ENCODE results near the gene AFMID.

DNA sequence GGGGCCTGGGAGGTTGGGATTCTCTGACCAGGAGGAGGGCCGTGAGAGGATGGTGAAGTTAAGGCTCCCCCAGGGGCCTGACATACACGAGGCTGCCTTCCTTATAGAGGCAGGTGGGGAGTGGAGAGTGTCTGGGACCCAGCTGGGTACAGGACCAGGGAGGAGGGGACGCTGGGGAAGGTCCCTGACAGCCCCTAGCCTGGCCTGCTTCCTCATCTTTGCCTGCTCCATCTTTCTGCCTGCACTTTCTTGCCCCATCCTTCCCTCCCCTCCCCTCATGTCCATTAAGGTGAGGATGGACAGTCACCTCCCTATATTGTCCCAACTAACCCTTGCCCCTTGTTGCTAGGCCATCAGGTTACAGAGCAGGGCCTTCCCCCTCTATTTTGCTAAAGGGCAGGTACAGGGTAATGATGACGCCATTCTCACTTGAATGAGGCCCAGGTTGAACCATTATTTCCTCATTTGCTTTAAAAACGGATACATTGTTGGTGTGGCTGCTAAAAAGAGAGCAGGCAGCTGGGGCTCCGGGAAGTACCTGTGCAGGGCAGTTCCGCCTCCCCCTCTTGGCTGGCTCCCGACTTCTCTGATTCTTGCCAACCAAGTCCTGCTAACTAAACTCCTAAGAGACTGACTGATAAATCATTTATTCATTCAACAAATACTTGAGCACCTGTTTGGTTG is 39.7 kb upstream of the AFMID start:
- TF ChIP-seq, protein P1, sequence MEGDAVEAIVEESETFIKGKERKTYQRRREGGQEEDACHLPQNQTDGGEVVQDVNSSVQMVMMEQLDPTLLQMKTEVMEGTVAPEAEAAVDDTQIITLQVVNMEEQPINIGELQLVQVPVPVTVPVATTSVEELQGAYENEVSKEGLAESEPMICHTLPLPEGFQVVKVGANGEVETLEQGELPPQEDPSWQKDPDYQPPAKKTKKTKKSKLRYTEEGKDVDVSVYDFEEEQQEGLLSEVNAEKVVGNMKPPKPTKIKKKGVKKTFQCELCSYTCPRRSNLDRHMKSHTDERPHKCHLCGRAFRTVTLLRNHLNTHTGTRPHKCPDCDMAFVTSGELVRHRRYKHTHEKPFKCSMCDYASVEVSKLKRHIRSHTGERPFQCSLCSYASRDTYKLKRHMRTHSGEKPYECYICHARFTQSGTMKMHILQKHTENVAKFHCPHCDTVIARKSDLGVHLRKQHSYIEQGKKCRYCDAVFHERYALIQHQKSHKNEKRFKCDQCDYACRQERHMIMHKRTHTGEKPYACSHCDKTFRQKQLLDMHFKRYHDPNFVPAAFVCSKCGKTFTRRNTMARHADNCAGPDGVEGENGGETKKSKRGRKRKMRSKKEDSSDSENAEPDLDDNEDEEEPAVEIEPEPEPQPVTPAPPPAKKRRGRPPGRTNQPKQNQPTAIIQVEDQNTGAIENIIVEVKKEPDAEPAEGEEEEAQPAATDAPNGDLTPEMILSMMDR (IDR thresholded peaks at IDR 0.05; ENCODE audit: borderline replicate concordance, extremely low read depth, low read length, poor library complexity, severe bottlenecking) = no peak
- no peak for TF ChIP-seq EZH2 (IDR thresholded peaks at IDR 0.05; ENCODE audit: borderline replicate concordance, low read depth, low read length, severe bottlenecking)
